Testis (tissue), 3 donors: Measurements from ENCODE around the gene SLAMF9. TPM values are rescaled to one million over a fixed set of nuclear protein-coding genes. Genes with fewer than 3 reads are reported as not detected.

Experiments
- DNase-seq: peaks from one replicate; pipeline ENCODE4 v3.0.0-alpha.2; 2019
- H3K27ac ChIP-seq, 2 donors: fragments of 200-600 bp; sonication (generic); one replicate each; pipeline ENCODE4 v1.5.1; 2019
- H3K27me3 ChIP-seq: fragments of 200-600 bp; sonication (generic); one replicate; pipeline ENCODE4 v1.5.1; 2019
- H3K36me3 ChIP-seq: fragments of 200-600 bp; sonication (generic); one replicate; pipeline ENCODE4 v1.5.1; 2017; ENCODE audit warnings: low read depth; ENCODE audit errors: missing control alignments
- H3K4me1 ChIP-seq: fragments of 200-600 bp; sonication (generic); one replicate; pipeline ENCODE4 v1.5.1; 2019
- H3K4me3 ChIP-seq, 2 donors: fragments of 200-600 bp; sonication (generic); one replicate each; pipeline ENCODE4 v1.5.1; 2017 to 2019
- H3K9me3 ChIP-seq: fragments of 200-600 bp; sonication (generic); one replicate; pipeline ENCODE4 v1.5.1; 2017
- POLR2A ChIP-seq: fragments of 450-650 bp; IDR thresholded peaks from one replicate; pipeline ENCODE4 v1.6.1; 2017; ENCODE audit warnings: antibody characterized with exemption, mild to moderate bottlenecking, moderate library complexity
- WGBS, 2 donors: methylation state at CpG; one replicate each; pipeline ENCODE4 v1.1.5; 2018; 5-methylcytosine and 5-hydroxymethylcytosine counted together
- intact Hi-C: fragments of 100-400 bp; cut with DNase I; formaldehyde crosslinking; loops from one replicate; pipeline ENCODE4 v1.15.1; 2023; ENCODE audit warnings: low total_unique reads
- polyA plus RNA-seq: library from polyadenylated mRNA; stranded (reverse); fragments of 350-450 nt; fragmentation: Illumina TruSeq; extraction: RNeasy Lipid Tissue Mini Kit (QIAGEN cat#74804); gene quantifications from one replicate; pipeline ENCODE4 v1.2.3, GENCODE V29; 2014; ENCODE audit warnings: low read depth, low replicate concordance; ENCODE audit not compliant: insufficient read depth
- total RNA-seq, 2 donors: library from RNA; depleted of rRNA; stranded (reverse); fragments of >200 nt; gene quantifications; one replicate each; pipeline ENCODE4 v1.2.3, GENCODE V29; 2016
- TF ChIP-seq, protein P1 (sequence below), 3 experiments: fragments of 450-650 bp in 2 of 3; fragments of 200-600 bp in 1 of 3; sonication (generic) in 1 of 3; IDR thresholded peaks; one replicate each; pipeline ENCODE4 v1.5.1; 2016 to 2019; ENCODE audit warnings: antibody characterized with exemption in 3 of 3, mild to moderate bottlenecking in 2 of 3, moderate library complexity in 1 of 3

SLAMF9 gene
- total and polyA plus RNA-seq, 3 donors from 2014 or later, result 0.74 to 2.0 TPM; not detected in 1

DNA sequence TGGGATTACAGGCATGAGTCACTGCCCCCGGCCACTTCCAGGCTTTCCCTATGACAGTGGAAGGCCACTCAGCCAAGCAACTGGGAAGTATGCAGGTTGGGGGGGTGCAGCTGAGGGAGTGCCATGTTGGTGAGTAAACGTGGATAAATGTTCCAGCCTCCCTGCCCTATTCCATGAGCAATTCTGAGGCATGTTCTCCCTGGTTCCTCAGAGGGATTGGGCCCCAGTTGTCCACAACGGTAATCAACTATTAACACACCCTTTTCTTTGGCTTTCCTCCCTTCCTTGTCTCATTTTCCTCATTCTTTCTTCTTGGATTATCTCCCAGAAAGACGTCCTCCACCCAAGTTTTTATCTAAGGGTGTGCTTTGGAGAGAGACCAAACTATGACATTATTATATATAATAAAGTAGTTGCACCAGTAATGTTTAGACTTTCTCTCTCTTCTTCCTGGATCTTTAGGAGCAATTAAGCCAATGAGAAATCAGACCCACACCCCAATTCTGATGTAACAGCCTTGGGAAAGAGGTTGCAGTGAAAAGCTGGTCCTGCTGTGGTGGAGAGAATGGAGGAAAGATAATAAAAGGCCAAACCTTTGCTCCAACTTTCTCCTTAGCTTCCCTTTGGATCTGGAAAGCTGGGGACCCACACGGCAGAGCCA, 6.8 kb upstream of the SLAMF9 start:
- Histone ChIP-seq H3K36me3 (no peaks in the 10 kb centered on the region), H3K27ac (no peak overlapping the region), H3K27me3 (no peaks in the 10 kb centered on the region), H3K9me3 (no peaks in the 10 kb centered on the region), H3K4me3 (no peak overlapping the region), H3K4me1 (no peaks in the 10 kb centered on the region)
- 32 to 41% methylated on average over 4 to 5 of the region's 5 CpGs for WGBS, 2 donors
- intact Hi-C loops, result no loop called here
- no peak for DNase-seq
- no peak for TF ChIP-seq POLR2A
- TF ChIP-seq, protein P1, sequence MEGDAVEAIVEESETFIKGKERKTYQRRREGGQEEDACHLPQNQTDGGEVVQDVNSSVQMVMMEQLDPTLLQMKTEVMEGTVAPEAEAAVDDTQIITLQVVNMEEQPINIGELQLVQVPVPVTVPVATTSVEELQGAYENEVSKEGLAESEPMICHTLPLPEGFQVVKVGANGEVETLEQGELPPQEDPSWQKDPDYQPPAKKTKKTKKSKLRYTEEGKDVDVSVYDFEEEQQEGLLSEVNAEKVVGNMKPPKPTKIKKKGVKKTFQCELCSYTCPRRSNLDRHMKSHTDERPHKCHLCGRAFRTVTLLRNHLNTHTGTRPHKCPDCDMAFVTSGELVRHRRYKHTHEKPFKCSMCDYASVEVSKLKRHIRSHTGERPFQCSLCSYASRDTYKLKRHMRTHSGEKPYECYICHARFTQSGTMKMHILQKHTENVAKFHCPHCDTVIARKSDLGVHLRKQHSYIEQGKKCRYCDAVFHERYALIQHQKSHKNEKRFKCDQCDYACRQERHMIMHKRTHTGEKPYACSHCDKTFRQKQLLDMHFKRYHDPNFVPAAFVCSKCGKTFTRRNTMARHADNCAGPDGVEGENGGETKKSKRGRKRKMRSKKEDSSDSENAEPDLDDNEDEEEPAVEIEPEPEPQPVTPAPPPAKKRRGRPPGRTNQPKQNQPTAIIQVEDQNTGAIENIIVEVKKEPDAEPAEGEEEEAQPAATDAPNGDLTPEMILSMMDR (IDR thresholded peaks at IDR 0.05), result no peak

DNA sequence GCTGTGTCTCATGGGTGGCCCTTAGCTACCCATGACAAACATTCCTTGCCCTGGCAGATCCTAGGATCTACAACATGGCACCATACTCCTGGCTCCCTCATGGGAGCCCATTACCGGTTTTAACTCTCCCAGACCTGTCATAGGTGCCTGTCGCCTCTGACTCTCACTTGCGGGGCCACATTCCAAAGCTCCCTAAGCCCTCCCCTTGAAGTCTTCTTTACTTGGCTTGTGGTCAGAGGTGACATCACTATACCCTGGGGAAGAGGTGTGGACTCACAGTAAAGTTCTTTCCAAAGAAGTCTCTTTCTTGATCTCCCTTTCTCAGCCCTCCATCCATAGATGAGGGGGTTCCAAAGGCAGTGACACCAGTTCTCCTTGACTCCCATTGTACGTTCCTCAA, 5.4 kb upstream of the SLAMF9 start:
- no peaks in the 10 kb centered on the region for H3K36me3 ChIP-seq
- H3K27ac ChIP-seq, result no peak overlapping the region
- intact Hi-C loops, result no loop called here
- TF ChIP-seq, protein P1 (IDR thresholded peaks at IDR 0.05), result no peak
- no peak for TF ChIP-seq POLR2A
- H3K4me3 ChIP-seq, result no peak overlapping the region
- no peaks in the 10 kb centered on the region for H3K9me3 ChIP-seq
- no peaks in the 10 kb centered on the region for H3K4me1 ChIP-seq
- whole genome bisulfite sequencing, 2 donors, result 74 to 77% methylated on average over 3 to 4 of the region's 4 CpGs
- H3K27me3 ChIP-seq, result no peaks in the 10 kb centered on the region
- DNase-seq, result no peak

DNA sequence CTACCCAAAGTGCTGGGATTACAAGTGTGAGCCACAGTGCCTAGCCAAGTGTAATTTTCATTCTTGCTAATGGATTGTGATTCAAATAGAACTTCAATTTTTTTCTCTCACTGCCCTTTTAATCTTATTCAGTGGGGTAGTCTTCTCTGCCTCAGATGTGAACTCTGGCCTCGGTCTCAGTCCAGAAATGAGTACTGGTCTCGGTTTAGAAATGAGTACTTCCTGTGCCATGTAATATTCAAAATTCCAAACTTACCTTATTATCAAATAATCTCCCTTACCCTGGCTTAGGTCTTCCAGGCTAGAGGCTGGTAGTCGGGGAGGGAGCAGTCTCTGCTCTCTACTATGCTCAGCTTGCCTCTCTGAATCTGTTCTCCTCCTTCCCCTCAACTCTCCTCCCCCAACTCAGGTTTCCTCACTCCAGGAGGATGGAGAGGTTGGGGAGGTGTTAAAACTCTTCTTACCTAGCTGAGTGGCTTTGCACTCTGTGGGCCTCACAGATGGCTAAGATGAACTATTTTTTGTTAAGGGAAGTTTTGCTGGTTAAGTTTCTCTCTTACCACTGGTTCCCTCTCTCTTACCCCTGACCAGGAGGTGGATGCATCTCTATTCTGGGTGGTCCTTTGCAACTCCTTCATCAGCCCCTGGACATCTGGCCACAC, 4.8 kb upstream of the SLAMF9 start:
- 55 to 57% methylated on average over 3 of the region's 3 CpGs for WGBS, 2 donors
- Histone ChIP-seq H3K4me1 (no peaks in the 10 kb centered on the region), H3K27ac (no peak overlapping the region), H3K36me3 (no peaks in the 10 kb centered on the region), H3K27me3 (no peaks in the 10 kb centered on the region), H3K4me3 (no peak overlapping the region), H3K9me3 (no peaks in the 10 kb centered on the region)
- TF ChIP-seq, protein P1 (IDR thresholded peaks at IDR 0.05), result no peak
- TF ChIP-seq POLR2A, result no peak
- DNase-seq, result no peak
- intact Hi-C loops, result no loop called here

DNA sequence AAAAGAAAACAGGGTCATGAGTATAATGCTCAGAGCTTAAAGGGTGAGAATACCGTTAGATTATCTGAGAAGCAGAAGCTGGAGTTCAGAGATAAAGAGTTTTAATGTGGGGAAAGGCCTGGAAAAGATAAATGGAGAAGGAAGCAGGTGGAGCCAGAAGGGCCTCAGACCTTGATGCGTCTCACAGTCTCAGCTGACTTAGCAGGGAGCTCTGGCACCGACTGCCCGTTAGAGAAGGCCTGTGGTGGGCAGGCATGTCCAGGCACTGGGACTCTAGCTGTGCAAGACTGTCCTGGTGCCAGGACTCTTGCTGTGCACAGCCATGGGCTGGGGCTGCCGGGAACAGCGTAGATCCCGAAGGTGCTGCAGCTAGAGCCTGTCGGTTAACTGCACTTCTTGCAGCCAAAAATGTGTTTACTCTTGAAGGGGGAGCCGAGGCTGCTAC, 3.8 kb upstream of the SLAMF9 start:
- no peaks in the 10 kb centered on the region for H3K36me3 ChIP-seq
- no peaks in the 10 kb centered on the region for H3K4me1 ChIP-seq
- H3K27me3 ChIP-seq, result no peaks in the 10 kb centered on the region
- H3K27ac ChIP-seq, result no peak overlapping the region
- 55 to 61% methylated on average over 9 of the region's 9 CpGs for WGBS, 2 donors
- no peak overlapping the region for H3K4me3 ChIP-seq
- no peaks in the 10 kb centered on the region for H3K9me3 ChIP-seq
- DNase-seq, result no peak
- intact Hi-C loops, result no loop called here
- no peak for TF ChIP-seq POLR2A
- TF ChIP-seq, protein P1 (IDR thresholded peaks at IDR 0.05), result no peak
